ENCODE data around the gene BICDL2.
A peak's percentile ranks its signal among the peaks of the same experiment; 100 is the strongest.

BICDL2 gene

DNA sequence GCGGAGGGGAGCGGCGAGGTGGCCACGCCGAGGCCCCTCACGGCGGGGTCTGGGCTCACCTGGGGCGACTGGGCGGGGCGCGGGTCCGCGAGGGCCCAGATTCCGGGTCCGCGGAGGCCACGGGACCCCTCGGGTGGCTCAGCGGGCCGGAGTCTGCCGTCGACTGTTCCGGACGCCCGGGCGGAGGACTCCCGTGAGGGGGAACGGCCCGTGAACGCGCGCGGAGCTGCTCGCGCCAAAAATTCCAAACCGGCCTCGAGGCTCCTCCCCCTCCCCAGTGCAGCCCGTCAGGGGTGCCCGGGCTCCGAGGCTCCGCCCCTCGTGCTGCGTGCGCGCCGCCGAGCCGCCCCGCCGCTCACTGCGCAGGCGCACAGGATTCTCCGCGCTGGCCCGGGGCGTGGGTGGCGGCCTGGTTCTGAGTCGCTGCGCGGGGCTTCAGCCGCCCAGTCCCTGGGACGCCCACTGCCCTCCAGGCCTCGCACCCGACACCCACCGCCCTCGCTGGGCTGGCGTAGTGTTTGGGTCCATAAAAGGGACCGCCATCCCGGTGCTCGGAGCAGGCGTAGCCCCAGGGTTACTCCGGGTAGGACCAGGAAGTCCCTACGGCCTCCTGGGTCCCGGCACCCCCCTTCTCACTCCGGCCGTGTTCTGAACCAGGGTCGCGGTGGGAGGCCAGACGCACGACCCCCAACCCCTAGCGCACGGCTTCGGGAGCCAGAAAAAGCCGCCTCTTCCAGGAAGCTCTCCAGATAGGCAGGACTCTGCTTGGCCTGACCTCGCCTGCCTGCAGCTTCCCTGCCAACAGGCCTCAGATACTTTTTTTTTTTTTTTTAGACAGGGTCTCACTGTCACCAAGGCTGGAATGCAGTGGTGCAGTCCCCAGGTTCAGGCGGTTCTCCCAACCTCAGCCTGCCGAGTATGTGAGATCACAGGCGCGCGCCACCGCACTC, 56.2 kb downstream of the BICDL2 start, which contains the start of gene PKMYT1:
Gene PKMYT1 (minus strand): TSS at position 220 of the 950 bp plus-strand sequence. CDS start 789 bp downstream, outside the sequence.
- DNase-seq: peak; percentile 87

GRCh38 chr16:2979669-2980226, 57.0 kb downstream of the BICDL2 start:
- peak; percentile 45 for DNase-seq

Data from EL (cell line).